DOHH2 (cell line): Measurements from ENCODE around the gene CCR4.

Source experiments
- H3F3A ChIP-seq: fragments of 200-600 bp; sonication (generic), shearing (Covaris generic); 2 replicates; pipeline ENCODE4 v1.6.0; 2016; ENCODE audit warnings: antibody characterized with exemption, mild to moderate bottlenecking; ENCODE audit not compliant: control insufficient read depth, insufficient read depth
- H3K27ac ChIP-seq: fragments of 200-600 bp; sonication (generic); 2 replicates; pipeline ENCODE4 v1.5.1; 2014; ENCODE audit warnings: low read depth, mild to moderate bottlenecking, low read length, moderate library complexity
- H3K27me3 ChIP-seq: fragments of 200-600 bp; sonication (generic); 2 replicates; pipeline ENCODE4 v1.6.1; 2014; ENCODE audit warnings: mild to moderate bottlenecking, low read length, mixed read lengths; ENCODE audit not compliant: control insufficient read depth
- H3K36me3 ChIP-seq: fragments of 200-600 bp; sonication (generic); 2 replicates; pipeline ENCODE4 v1.6.1; 2014; ENCODE audit warnings: mild to moderate bottlenecking, low read length, moderate library complexity, mixed read lengths; ENCODE audit not compliant: control insufficient read depth
- H3K4me1 ChIP-seq: fragments of 200-600 bp; sonication (generic); 2 replicates; pipeline ENCODE4 v1.6.1; 2014; ENCODE audit warnings: mild to moderate bottlenecking, low read length, mixed read lengths; ENCODE audit not compliant: control insufficient read depth
- H3K4me2 ChIP-seq: fragments of 200-600 bp; sonication (generic); 2 replicates; pipeline ENCODE4 v1.6.0; 2014; ENCODE audit warnings: mild to moderate bottlenecking, low read length, moderate library complexity
- H3K4me3 ChIP-seq: fragments of 200-600 bp; sonication (generic); 2 replicates; pipeline ENCODE4 v1.5.1; 2014; ENCODE audit warnings: mild to moderate bottlenecking, low read length, mixed read lengths
- H3K79me2 ChIP-seq: fragments of 200-600 bp; sonication (generic); 2 replicates; pipeline ENCODE4 v1.6.1; 2014; ENCODE audit warnings: mild to moderate bottlenecking, low read length, mixed read lengths; ENCODE audit not compliant: control insufficient read depth
- H3K9me2 ChIP-seq: fragments of 200-600 bp; sonication (generic); replicated peaks from 2 replicates; pipeline ENCODE4 v1.6.1; 2014; ENCODE audit warnings: mild to moderate bottlenecking, low read length, mixed read lengths; ENCODE audit not compliant: control insufficient read depth
- H3K9me3 ChIP-seq: fragments of 200-600 bp; sonication (generic); 2 replicates; pipeline ENCODE4 v1.6.1; 2014; ENCODE audit warnings: antibody characterized with exemption, low read length, mixed read lengths; ENCODE audit not compliant: control insufficient read depth, insufficient read depth
- H4K20me1 ChIP-seq: fragments of 200-600 bp; sonication (generic); 2 replicates; pipeline ENCODE4 v1.6.0; 2014; ENCODE audit warnings: low read depth, mild to moderate bottlenecking, antibody characterized with exemption, low read length, moderate library complexity; ENCODE audit not compliant: control insufficient read depth, insufficient read depth
- CTCF ChIP-seq: fragments of 200-600 bp; sonication (generic); IDR thresholded peaks from one replicate; pipeline ENCODE4 v1.5.1; 2014; ENCODE audit warnings: antibody characterized with exemption, mild to moderate bottlenecking, low read depth, low read length; ENCODE audit not compliant: poor library complexity, severe bottlenecking
- EZH2phosphoT487 ChIP-seq: fragments of 200-600 bp; sonication (generic); IDR thresholded peaks from 2 replicates; pipeline ENCODE4 v1.6.1; 2017; ENCODE audit warnings: borderline replicate concordance, mild to moderate bottlenecking, antibody characterized with exemption, low read length, moderate library complexity, mixed read lengths

The CCR4 gene

DNA sequence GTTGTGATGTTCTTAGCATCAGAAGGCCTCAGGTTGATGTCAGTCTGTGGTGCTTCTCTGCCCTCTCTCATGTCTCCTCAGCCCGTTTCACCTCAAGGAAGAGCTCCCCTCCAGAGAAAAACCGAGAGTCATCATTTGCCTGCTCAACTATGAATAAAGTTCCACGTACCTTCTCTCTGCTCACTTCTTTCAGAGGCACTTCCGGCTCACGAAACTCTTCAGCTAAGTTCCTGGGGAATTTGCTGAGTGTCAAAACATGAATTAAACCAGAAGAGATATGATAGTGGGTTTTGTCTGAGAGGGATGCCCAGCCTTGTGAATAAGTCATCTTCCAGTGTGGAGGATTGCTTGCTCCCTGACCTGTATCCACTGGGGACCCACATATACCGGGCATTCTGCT, 37.7 kb downstream of the CCR4 start:
- no peak for TF ChIP-seq CTCF
- no peak for TF ChIP-seq EZH2phosphoT487

GRCh38 chr3:32990116-32990515, 38.7 kb downstream of the CCR4 start:
- Histone ChIP-seq H3K9me2 (no peaks in the 10 kb centered on the region), H3K36me3 (no peaks in the 10 kb centered on the region), H3K4me2 (no peak overlapping the region), H3K9me3 (no peaks in the 10 kb centered on the region), H3K4me3 (no peak overlapping the region), H4K20me1 (no peaks in the 10 kb centered on the region), H3K4me1 (peaks cover 7% of the 10 kb centered on the region), H3F3A (no peaks in the 10 kb centered on the region), H3K27me3 (no peaks in the 10 kb centered on the region; the same call in 1 of the 2 replicates), H3K27ac (no peak overlapping the region), H3K79me2 (no peaks in the 10 kb centered on the region)
- TF ChIP-seq EZH2phosphoT487, result no peak
- no peak for TF ChIP-seq CTCF

More for the DNA sequence above, 37.7 kb downstream of the CCR4 start:
- no peak overlapping the region for H3K27ac ChIP-seq
- H4K20me1 ChIP-seq, result no peaks in the 10 kb centered on the region
- no peaks in the 10 kb centered on the region for H3K36me3 ChIP-seq
- no peak overlapping the region for H3K4me3 ChIP-seq
- H3F3A ChIP-seq, result no peaks in the 10 kb centered on the region
- no peaks in the 10 kb centered on the region; the same call in 1 of the 2 replicates for H3K27me3 ChIP-seq
- no peaks in the 10 kb centered on the region for H3K9me2 ChIP-seq
- H3K4me1 ChIP-seq, result peaks cover 7% of the 10 kb centered on the region
- H3K79me2 ChIP-seq, result no peaks in the 10 kb centered on the region
- no peaks in the 10 kb centered on the region for H3K9me3 ChIP-seq
- peak overlapping the region; percentile 2; the same call in 1 of the 2 replicates for H3K4me2 ChIP-seq

- Histone ChIP-seq H3K27me3 (no peaks in the 10 kb centered on the region; the same call in 1 of the 2 replicates), H3K27ac (no peak overlapping the region), H3K79me2 (no peaks in the 10 kb centered on the region), H3K4me3 (no peak overlapping the region), H3F3A (no peaks in the 10 kb centered on the region), H3K4me1 (peaks cover 7% of the 10 kb centered on the region), H3K4me2 (no peak overlapping the region), H4K20me1 (no peaks in the 10 kb centered on the region), H3K36me3 (no peaks in the 10 kb centered on the region), H3K9me2 (no peaks in the 10 kb centered on the region), H3K9me3 (no peaks in the 10 kb centered on the region)
- no peak for TF ChIP-seq EZH2phosphoT487
- no peak for TF ChIP-seq CTCF
These were observed 40.3 kb downstream of the CCR4 start for GRCh38 chr3:32991781-32992180.
